Body of pancreas (tissue), 4 donors: ENCODE data around the gene LRRC28.

Source experiments
- POLR2A ChIP-seq, 3 donors: fragments of 450-650 bp; IDR thresholded peaks; one replicate each; pipeline ENCODE4 v1.6.1; 2016; ENCODE audit warnings: antibody characterized with exemption in 3 of 3, mild to moderate bottlenecking in 2 of 3
- TF ChIP-seq, protein P1 (sequence below), 7 experiments: fragments of 450-650 bp in 4 of 7; fragments of 200-600 bp in 3 of 7; sonication (generic) in 3 of 7; IDR thresholded peaks; one replicate each; pipeline ENCODE4 v1.5.1; 2016 to 2019; ENCODE audit warnings: antibody characterized with exemption in 7 of 7

DNA sequence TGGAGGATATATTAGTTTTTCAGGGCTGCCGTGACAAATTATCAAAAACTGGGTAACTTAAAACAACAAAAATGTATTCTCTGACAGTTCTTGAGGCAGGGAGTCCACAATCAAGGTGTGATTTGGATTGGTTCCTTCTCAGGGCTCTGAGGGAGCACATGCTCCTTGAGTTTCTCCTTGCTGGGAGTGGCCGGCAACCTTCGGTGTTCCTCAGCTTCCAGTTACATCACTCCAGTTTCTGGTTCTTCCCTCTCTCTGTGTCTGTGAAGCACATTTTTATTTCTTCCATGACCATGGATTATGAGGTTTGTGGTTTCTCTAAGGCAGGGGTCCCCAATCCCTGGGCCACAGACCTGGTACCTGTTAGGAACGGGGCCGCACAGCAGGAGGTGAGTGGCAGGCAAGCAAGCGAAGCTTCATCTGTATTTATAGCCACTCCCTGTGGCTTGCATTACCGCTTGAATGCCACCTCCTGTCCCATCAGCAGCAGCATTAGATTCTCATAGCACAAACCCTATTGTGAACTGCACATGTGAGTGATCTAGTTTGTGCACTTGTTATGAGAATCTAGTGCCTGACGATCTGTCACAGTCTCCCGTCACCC lies 24.3 kb downstream of the LRRC28 start:
- TF ChIP-seq, protein P1, sequence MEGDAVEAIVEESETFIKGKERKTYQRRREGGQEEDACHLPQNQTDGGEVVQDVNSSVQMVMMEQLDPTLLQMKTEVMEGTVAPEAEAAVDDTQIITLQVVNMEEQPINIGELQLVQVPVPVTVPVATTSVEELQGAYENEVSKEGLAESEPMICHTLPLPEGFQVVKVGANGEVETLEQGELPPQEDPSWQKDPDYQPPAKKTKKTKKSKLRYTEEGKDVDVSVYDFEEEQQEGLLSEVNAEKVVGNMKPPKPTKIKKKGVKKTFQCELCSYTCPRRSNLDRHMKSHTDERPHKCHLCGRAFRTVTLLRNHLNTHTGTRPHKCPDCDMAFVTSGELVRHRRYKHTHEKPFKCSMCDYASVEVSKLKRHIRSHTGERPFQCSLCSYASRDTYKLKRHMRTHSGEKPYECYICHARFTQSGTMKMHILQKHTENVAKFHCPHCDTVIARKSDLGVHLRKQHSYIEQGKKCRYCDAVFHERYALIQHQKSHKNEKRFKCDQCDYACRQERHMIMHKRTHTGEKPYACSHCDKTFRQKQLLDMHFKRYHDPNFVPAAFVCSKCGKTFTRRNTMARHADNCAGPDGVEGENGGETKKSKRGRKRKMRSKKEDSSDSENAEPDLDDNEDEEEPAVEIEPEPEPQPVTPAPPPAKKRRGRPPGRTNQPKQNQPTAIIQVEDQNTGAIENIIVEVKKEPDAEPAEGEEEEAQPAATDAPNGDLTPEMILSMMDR (IDR thresholded peaks at IDR 0.05): no peak
- TF ChIP-seq POLR2A (IDR thresholded peaks at IDR 0.05): no peak
